HG02571 (cell line): ENCODE measurements around the gene VPS11.
"Not testable (repeated sequence)": the region's sequence is repeated elsewhere in the genome, so short reads cannot be mapped to it uniquely, and the experiment has no call there.

Experiments used
- ATAC-seq: cut with Tn5 transposase; IDR thresholded peaks from one replicate; pipeline ENCODE4 v1.9.1; 2021; ENCODE audit warnings: mild to moderate bottlenecking, moderate library complexity; ENCODE audit not compliant: unreplicated experiment

VPS11 gene

DNA sequence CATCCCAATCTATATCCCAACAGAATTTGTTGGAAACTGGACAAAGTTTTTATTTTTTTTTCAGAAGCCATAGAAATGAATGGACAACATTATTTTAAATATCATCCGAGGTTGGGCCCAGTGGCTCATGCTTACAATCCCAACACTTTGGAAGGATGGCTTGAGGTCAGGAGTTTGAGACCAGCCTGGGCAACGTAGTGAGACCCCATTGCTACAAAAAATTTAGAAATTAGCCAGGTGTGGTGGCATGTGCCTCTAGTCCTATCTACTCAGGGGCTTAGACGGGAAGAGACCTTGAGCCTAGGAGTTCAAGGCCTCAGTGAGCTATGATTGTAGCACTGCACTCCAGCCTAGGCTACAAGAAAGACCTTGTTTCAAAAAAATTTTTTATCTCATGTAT lies 32.8 kb upstream of the VPS11 start:
- no peak for ATAC-seq

DNA sequence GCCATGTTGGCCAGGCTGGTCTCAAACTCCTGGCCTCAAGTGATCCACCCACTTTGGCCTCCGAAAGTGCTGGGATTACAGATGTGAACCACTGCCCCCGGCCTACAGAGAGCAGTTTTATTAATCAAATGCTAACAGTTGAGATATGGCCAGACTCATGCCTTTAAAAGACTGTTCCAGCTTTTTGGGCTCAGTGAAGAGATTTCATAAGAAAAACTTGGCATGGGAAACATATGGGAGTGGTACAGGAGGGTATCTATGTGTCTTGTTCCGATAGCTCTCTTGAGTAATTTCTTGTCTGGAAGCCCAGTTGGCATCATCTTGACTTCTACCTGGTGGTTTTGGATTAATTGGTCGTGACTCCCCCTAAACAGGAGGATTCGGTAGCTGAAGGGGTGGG lies 28.7 kb upstream of the VPS11 start:
- no peak for ATAC-seq

DNA sequence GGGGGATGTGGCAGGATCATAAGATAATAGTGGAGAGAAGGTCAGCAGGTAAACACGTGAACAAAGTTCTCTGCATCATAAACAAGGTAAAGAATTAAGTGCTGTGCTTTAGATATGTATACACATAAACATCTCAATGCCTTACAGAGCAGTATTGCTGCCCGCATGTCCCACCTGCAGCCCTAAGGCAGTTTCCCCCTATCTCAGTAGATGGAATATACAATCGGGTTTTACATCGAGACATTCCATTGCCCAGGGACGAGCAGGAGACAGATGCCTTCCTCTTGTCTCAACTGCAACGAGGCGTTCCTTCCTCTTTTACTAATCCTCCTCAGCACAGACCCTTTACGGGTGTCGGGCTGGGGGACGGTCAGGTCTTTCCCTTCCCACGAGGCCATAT lies 28.1 kb upstream of the VPS11 start:
- not testable (repeated sequence) for ATAC-seq

DNA sequence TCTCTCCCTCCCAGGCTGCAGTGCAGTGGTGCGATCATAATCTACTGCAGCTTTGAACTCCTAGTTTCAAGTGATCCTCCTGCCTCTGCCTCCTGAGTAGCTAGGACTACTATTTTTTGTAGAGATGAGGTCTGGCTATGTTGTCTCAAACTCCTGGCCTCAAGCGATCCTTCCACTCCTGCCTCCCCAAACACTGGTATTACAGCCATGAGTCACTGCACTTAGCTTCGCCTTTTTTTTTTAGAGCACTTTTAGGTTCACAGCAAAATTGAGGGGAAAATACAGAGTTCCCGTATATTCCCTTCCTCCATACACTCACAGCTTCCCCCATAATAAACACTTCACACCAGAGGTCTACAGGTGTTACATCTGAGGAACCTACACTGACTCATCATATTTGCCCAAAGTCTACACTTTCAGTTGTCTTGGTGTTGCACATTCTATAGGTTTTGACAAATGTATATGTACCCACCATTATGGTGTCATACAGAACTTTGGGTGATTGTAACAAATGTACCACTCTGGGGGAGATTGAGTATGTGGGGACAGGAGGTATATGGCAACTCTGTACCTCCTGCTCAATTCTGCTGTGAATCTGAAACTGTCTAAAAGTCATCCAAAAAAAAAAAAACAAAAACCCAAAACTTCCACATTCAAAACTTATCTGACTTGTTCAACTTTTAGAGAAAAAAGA lies 25.6 kb upstream of the VPS11 start:
- no peak for ATAC-seq

DNA sequence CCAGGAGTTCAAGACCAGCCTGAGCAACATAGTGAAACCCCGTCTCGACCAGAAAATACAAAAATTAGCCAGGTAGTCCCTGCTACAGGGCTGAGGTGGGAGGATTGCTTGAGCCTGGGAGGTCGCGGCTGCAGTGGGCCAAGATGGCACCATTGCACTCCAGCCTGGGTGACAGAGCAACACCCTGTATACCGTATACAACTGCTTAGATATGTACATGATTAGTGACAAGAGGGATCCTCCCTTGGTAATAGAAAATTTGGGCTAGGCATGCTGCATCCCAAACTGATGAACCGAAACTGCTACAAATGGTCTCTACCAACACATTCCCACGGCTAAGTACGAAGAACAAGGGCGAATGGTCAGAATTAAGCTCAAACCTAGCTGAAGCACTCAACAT lies 24.7 kb upstream of the VPS11 start:
- ATAC-seq = no peak

DNA sequence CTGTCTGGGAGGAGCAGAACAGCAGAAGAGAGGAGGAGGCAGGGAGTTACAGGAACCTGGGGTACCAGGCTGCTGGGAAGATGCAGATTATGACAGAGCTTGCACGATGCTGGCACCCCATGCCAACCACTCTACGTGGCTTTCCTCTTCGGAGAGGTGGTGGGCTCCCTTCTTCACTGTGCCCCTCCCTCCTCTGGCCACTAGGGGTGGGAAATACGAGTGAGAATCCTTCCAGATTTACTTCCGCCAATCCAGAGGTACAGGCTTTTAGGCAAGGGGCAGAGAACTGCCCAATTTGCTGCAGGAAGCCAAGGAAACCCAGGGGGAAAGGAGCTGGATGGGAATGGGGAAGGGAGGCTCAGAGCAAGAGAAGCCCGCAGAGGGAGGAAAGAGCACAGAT lies 22.9 kb upstream of the VPS11 start:
- ATAC-seq = no peak

DNA sequence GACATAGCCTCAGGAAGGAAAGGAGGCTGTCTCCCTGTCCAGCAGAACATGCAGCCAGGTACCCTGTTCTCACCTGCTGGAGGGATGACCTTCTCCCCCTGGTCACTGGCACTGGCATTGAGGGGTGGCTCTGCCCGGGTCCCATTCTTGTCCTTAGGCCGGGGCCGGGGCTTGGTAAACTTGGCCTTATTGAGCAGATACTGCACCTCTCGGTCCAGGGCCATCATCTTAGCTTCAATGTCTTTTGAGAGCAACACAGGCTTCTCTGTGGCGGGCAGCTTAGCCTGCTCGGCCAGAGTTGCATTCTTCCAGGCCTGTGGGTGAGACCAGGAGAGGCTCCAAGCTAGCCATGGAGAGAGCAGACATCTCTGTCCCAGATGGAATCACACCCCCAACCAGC lies 21.1 kb upstream of the VPS11 start:
- no peak for ATAC-seq

DNA sequence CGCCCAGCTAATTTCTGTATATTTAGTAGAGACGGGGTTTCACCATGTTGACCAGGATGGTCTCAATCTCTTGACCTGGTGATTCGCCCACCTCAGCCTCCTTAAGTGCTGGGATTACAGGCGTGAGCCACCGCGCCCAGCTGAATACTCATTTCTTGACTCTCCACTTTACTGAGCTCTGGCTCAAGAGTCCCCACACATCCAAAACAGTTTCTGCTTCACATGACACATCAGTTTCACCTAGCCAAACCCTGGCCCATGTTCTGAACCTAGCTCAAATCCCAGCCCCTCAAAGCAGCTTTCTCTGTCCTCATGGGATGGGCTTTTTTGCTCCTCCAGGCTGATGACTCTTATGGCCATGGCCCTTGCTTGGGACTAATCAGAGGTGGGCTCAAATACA lies 20.4 kb upstream of the VPS11 start:
- ATAC-seq = no peak

DNA sequence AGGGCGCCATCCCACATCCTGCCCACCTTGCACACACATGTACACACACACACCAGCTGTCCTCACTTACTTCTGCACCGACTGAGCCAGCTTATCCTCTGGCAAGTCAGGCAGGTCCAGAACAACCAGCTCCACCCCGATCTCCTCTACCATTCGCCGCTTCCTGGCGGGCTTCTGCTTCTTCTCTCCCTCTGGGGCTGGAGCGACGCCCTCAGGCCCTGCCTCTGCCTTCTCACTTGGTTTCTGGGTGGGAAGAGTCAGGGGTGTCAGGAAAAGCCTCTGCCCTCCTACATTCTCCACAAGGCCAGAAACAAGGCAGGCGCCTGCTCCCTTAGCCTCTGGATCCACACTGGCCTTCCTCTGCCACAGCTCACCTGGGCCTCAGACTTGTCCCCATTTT lies 19.0 kb upstream of the VPS11 start:
- ATAC-seq = no peak

DNA sequence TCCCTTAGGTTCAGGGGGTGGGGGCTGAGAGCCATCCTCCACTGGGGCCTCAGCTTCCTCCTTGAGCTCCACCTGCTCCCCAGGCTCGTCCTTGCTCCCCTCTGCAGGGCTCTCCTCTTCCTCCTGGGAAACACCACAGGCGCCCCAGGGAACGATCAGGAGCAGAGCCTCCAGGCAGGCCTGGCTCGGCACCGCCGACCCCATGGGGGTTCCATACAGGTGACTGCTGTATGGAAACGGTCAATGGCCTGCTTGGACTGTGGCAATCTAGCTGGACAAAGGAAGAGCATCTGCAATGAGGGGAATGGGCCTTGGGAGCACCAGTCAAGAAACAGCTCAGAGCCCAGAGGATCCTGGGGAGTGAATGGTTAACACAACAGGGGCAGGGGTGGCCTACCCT lies 18.5 kb upstream of the VPS11 start:
- no peak for ATAC-seq

DNA sequence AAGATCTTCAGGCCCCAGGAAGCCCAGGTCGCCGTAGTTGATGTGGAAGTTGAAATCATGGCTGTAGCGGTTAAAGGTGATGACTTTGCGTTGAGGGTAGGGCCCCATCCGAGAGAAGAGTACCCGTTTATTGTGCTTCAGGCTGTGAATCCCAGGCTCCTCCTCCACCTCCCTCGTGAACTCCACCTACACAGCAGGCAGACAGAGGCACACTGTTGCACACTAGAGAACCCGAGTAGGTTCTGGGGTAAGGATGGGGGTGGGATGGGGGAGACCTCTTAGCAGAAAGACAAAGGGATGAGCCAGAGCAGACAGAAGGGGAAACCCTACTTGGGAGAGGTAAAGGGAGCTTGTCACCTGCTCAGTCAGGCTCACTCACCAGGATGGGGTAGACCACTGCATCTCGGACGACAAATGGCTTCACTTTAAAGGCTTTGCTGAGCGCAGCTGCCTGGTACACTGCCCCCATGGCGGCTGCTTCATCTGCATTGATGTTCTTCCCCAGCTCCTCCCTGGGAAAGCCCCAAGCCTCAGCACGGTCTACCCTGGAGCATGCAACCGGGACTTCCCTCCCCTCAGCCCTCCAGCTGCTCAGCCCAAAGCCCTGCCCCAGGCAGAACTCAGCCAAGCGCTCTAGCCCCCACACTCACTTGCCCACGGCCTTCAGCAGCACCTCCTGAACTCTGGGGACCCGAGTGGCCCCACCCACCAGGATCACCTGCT lies 16.0 kb upstream of the VPS11 start:
- peak; percentile 49 for ATAC-seq

DNA sequence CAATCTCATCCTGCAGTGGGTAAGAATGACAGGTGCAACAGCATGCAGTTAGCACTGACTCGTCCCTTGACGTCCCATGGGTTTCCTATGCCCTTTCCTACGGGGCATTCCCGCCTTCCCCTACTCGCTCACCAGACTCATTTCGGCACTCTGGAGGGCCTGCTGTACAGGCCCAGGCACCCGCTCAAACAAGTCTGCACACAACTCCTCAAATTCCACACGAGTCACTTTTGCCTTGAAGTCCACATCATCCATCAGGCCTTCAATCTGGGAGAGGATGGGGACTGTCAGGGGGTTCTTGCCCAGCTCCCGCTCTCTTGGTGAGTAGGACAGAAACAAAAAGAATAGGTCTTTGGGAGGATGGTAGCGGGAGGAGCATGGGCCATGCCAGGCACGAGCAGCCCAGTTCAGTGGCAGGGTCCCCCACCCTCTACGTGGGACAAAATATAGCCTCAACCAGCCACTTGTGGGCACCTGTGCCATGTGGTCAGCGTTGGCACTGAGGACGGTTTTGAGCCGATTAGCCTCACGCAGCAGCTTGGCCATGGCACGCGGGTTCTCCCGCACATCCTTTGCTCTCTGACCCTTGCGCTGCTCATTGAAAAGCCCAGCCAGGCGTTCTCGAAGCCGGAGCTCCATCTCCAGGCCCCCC lies 15.3 kb upstream of the VPS11 start:
- peak; percentile 10 for ATAC-seq

DNA sequence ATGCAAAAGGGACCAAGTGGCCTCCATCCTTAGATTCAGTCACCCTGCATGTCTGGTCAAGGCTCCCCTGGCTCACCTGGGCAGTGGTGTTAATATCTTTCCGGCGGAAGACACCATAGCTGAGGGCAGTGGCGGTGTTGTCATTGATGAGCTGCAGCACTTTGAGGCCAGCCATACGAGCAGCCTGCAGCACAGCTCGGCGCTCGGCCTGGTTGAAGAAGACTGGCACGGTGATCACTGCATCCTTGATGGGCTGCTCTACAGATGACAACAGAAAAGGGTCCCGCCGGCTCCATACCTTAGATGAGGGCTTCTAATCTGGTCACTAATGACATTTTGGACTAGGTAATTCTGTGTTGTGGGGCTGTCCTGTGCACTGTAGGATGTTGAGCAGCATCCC lies 13.2 kb upstream of the VPS11 start:
- ATAC-seq = no peak

DNA sequence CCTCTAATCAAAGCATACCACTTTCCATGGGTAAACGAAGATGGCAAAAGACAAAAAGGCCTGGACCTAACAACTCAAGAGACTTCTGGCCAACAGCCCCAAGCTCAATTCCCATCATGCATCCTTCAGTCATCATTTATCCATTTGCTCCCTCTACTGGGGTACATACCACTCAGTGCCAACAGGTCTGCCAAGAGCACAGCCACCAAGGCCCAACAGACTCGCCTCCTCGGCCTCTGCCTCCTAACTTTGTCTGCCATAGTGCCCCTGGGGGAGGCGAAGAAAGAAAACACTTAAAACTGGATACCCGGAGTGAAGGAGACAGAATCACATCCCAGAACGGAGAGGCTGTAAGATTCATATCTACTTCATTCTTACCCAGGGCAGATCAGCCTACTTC lies 11.7 kb upstream of the VPS11 start:
- ATAC-seq = no peak

DNA sequence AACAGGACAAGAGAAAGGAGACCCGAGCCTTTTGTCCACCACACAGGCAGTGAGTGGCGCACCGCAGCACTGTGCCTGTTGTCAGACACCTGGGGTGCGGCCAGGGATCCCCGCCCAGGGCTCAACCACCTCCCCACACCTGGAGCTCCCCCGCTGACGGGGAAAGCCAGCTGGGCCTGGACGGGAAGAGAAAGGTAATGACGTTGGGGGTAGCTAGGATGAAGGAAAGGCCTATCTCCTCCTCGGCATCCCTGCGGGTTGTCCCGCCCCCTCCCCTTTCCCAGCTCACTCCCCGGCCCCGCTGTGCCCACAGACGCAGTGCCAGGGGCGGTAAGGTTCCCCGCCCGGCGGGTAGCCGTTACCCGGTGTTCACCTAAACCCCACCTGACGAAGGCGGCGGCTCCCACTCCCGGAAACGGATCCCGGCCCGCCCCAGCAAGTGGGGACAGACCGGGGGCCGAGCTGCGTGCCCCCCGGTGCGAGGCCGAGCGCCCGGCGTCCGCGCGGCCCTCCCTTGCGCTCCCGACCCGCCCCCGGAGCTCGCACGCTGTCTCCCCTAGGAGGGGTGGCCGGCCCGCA lies 11.1 kb upstream of the VPS11 start:
- peak; percentile 1 for ATAC-seq

DNA sequence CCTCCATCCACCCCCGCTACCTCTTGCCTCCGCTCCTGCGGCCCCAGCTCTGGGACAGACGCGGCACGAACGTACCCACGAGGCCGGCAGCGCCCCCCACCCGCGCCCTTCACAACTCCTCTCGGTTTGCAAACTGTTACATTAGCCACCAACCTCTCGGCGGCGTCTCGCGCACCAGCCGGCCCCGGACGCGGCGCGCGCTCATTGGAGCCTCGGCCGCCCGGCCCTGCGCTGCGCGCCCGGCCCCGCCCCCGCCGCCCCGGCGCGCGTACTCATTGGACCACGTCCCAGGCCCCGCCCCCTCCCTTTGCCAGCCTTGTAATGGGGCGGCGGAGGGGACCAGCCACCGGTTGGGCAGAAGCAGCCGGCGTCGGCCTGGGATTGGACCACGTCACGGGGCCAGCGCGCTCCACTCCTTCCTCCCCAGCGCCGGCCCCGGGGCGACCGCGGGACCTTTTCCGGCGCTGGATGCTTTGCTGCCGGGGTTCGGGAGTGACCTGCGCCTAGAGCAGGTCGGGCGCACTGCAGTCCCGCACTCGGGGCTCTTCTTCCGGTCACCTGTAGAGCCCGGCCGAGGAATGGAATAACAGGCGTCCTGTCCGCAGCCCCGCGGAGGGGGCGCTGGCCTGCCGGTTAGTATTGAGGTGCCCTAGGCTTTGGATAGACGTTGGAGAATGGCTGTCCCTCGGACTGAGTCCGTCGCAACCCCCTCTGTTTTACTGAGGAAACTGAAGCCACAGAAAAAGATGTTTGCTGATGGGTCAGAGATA lies 10.4 kb upstream of the VPS11 start, which contains the start of gene HYOU1:
HYOU1 (minus strand) TSS at position 206 of the 770 bp plus-strand sequence. CDS start 1,045 bp downstream, outside the sequence.
- peak; percentile 93 for ATAC-seq

DNA sequence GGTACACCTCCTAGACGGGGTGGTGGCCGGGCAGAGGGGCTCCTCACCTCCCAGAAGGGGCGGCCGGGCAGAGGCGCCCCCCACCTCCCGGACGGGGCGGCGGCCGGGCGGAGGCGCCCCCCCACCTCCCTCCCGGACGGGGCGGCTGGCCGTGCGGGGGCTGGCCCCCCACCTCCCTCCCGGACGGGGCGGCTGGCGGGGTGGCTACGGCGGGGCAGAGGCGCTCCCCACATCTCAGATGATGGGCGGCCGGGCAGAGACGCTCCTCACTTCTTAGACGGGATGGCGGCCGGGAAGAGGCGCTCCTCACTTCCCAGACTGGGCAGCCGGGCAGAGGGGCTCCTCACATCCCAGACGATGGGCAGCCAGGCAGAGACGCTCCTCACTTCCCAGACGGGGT lies 8.5 kb upstream of the VPS11 start:
- ATAC-seq = not testable (repeated sequence)

DNA sequence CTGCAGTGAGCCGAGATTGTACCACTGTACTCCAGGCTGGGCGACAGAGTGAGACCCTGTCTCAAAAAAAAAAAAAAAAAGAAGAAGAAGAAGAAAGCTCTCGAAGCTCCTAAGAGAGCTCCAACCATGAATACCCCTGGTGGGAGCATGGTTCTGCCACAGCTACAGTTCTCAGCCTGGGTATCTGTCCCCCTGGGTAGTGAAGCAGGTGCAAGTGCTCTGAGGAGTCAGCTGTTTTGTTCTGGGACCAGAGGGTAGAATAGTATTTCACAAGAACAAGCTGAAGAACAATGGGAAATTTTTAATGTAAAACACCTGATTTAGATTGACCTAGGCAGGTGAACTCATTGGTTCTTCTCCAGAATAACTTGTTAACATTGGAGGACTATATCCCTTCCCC lies 6.4 kb upstream of the VPS11 start:
- ATAC-seq = no peak

DNA sequence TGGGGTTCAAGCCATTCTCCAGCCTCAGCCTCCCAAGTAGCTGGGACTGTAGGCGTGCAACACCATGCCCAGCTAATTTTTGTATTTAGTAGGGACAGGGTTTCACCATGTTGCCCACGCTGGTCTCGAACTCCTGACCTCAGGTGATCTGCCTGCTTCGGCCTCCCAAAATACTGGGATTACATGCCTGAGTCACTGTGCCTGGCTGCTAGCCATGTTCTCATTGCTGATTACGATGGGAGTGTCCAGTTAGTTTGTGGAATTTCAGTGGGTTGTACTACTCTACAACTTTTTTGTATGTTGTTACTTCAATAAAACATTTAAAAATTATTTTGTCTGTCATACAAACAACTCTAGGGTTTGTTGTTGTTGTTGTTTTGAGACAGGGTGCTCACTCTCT lies 4.8 kb upstream of the VPS11 start:
- ATAC-seq = no peak

DNA sequence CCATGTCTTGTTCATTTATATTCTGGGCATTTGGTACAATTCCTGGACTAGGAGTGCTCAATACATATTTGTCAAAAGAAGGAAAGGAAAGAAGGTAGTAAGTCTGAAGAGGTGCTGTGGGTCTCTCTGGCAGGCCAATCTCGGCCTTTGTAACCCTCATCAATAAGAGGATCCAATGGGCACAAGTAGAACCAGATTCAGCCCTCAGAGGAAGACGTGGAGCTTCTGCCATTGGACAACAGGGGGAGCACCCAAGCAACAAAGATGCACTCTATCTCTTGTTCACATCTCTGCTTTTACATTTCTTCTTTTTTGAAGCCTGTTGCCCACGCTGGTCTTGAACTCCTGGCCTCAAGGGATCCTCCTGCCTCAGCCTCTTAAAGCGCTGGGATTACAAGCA lies 2.2 kb upstream of the VPS11 start:
- ATAC-seq = no peak

DNA sequence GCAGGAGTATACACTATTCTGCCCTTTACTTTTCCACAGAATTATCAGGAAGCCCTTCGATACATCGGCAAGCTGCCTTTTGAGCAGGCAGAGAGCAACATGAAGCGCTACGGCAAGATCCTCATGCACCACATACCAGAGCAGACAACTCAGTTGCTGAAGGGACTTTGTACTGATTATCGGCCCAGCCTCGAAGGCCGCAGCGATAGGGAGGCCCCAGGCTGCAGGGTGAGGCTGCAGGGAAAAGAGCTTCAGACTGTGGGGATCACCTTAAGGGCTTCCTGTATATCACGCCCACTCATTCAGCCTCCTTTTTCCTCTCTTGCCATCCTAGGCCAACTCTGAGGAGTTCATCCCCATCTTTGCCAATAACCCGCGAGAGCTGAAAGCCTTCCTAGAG lies 10.2 kb downstream of the VPS11 start:
- ATAC-seq = no peak
